Renal cortical epithelial cell (primary cell): ENCODE measurements around the gene GALNT3. TPM values are rescaled to one million over a fixed set of nuclear protein-coding genes. Genes with fewer than 3 reads are reported as not detected.

Source experiments
- DNase-seq: peaks from one replicate; pipeline ENCODE4 v3.0.0-alpha.2; 2011; ENCODE audit warnings: low read depth
- total RNA-seq: library from RNA; depleted of rRNA; stranded (reverse); fragments of >200 nt; gene quantifications from 2 replicates; pipeline ENCODE4 v1.2.3, GENCODE V29; 2014

The GALNT3 gene
- total RNA-seq = 6.8 and 60.3 TPM in 2 replicates

- no peak for DNase-seq
Measured at GRCh38 chr2:165793779-165794535, at the start of gene GALNT3. TSS of gene GALNT3 (minus strand) at chr2:165794247. CDS start at chr2:165770700, 23,547 bp downstream.

- no peak for DNase-seq
Measured at GRCh38 chr2:165843351-165843750, 49.3 kb upstream of the GALNT3 start.

- no peak for DNase-seq
Measured at GRCh38 chr2:165840333-165840958, 46.4 kb upstream of the GALNT3 start.

GRCh38 chr2:165839610-165840009, 45.6 kb upstream of the GALNT3 start:
- DNase-seq = no peak

GRCh38 chr2:165837122-165837521, 43.1 kb upstream of the GALNT3 start:
- peak; percentile 60 for DNase-seq

- DNase-seq = no peak
Measured at GRCh38 chr2:165835363-165835762, 41.3 kb upstream of the GALNT3 start.

GRCh38 chr2:165833156-165833555, 39.1 kb upstream of the GALNT3 start:
- peak; percentile 68 for DNase-seq

GRCh38 chr2:165827921-165828276, 33.9 kb upstream of the GALNT3 start:
- no peak for DNase-seq

- no peak for DNase-seq
Measured at GRCh38 chr2:165827016-165827920, 33.2 kb upstream of the GALNT3 start.

GRCh38 chr2:165825041-165825440, 31.0 kb upstream of the GALNT3 start:
- DNase-seq = peak; percentile 61

GRCh38 chr2:165820296-165820695, 26.2 kb upstream of the GALNT3 start:
- no peak for DNase-seq

GRCh38 chr2:165818920-165819319, 24.9 kb upstream of the GALNT3 start:
- DNase-seq = no peak

- no peak for DNase-seq
Measured at GRCh38 chr2:165815299-165816141, 21.5 kb upstream of the GALNT3 start.

GRCh38 chr2:165814473-165814872, 20.4 kb upstream of the GALNT3 start:
- DNase-seq = no peak

- DNase-seq = no peak
Measured at GRCh38 chr2:165811592-165812370, 17.7 kb upstream of the GALNT3 start.

GRCh38 chr2:165810418-165810817, 16.4 kb upstream of the GALNT3 start:
- DNase-seq = no peak

- no peak for DNase-seq
Measured at GRCh38 chr2:165804719-165805118, 10.7 kb upstream of the GALNT3 start.

- DNase-seq = no peak
Measured at GRCh38 chr2:165803123-165803760, 9.2 kb upstream of the GALNT3 start.

GRCh38 chr2:165801176-165801575, 7.1 kb upstream of the GALNT3 start:
- DNase-seq = peak; percentile 67
